Activated CD4-positive, alpha-beta T cell treated with anti-CD3 and anti-CD28 coated beads, Interleukin-2, amount 50 U/mL, for 48 hours (primary cell): ENCODE data around the gene RFLNA.

ENCODE experiments used
- DNase-seq, 2 experiments: peaks; one replicate each; pipeline ENCODE4 v3.0.0-alpha.2; 2020

The RFLNA gene

GRCh38 chr12:124338876-124339603, 44.1 kb downstream of the RFLNA start:
- DNase-seq = no peak

GRCh38 chr12:124340080-124340900, 45.4 kb downstream of the RFLNA start:
- no peak for DNase-seq

- DNase-seq = no peak
Measured at GRCh38 chr12:124341645-124342069, 46.8 kb downstream of the RFLNA start.

- DNase-seq = no peak
Measured at GRCh38 chr12:124344022-124344421, 49.1 kb downstream of the RFLNA start.

- DNase-seq = no peak
Measured at GRCh38 chr12:124344526-124344925, 49.6 kb downstream of the RFLNA start.

- DNase-seq = no peak
Measured at GRCh38 chr12:124345795-124346194, 50.9 kb downstream of the RFLNA start.

GRCh38 chr12:124346425-124347168, 51.7 kb downstream of the RFLNA start:
- no peak for DNase-seq

GRCh38 chr12:124347335-124347734, 52.4 kb downstream of the RFLNA start:
- DNase-seq = no peak

GRCh38 chr12:124347805-124348658, 53.1 kb downstream of the RFLNA start:
- peak; percentile 13 to 34 for DNase-seq

- DNase-seq = no peak
Measured at GRCh38 chr12:124348659-124349380, 53.9 kb downstream of the RFLNA start.

GRCh38 chr12:124350491-124350890, 55.6 kb downstream of the RFLNA start:
- no peak for DNase-seq

- DNase-seq = no peak
Measured at GRCh38 chr12:124351422-124351821, 56.5 kb downstream of the RFLNA start.

- no peak for DNase-seq
Measured at GRCh38 chr12:124352257-124352656, 57.4 kb downstream of the RFLNA start.

GRCh38 chr12:124352839-124353238, 57.9 kb downstream of the RFLNA start:
- no peak for DNase-seq

GRCh38 chr12:124354400-124354799, 59.5 kb downstream of the RFLNA start:
- DNase-seq = no peak

- no peak for DNase-seq
Measured at GRCh38 chr12:124356221-124356620, 61.3 kb downstream of the RFLNA start.

- no peak for DNase-seq
Measured at GRCh38 chr12:124357616-124358015, 62.7 kb downstream of the RFLNA start.

GRCh38 chr12:124358572-124358971, 63.7 kb downstream of the RFLNA start:
- DNase-seq = no peak

- DNase-seq = no peak
Measured at GRCh38 chr12:124359671-124360581, 65.0 kb downstream of the RFLNA start.
